Endothelial cell of umbilical vein (primary cell): ENCODE measurements around the gene NTF3. TPM values are rescaled to one million over a fixed set of nuclear protein-coding genes. Genes with fewer than 3 reads are reported as not detected.

Source experiments
- BruUV-seq: library from RNA; stranded (reverse); fragments of 400-500 nt; replicated peaks from 2 replicates; lab custom pipeline; 2021; lab: Mats Ljungman, UMichigan
- CTCF ChIA-PET: fragments of 300-600, 350-600 bp; sonication (Branson Sonifier 250); formaldehyde crosslinking; loops from one replicate; lab custom pipeline; 2021; ENCODE audit warnings: antibody characterized with exemption, inconsistent platforms; lab: Charles Lee
- POLR2A ChIA-PET: fragments of 300-600, 350-600 bp; sonication (Branson Sonifier 250); formaldehyde crosslinking; loops from one replicate; lab custom pipeline; 2021; ENCODE audit warnings: antibody characterized with exemption, inconsistent platforms; lab: Charles Lee
- DNase-seq: peaks from one replicate; pipeline ENCODE4 v3.0.0-alpha.2; 2011; ENCODE audit warnings: low read depth, low spot score
- FAIRE-seq: peaks from 2 replicates; lab custom pipeline; 2011; peaks lifted over from hg19 to GRCh38; lab: Jason Lieb, UNC
- H2AFZ ChIP-seq: 2 replicates; pipeline ENCODE4 v1.6.0; 2012; ENCODE audit warnings: low read depth, low read length, control low read depth, inconsistent platforms
- H3K27ac ChIP-seq: 2 replicates; pipeline ENCODE4 v1.5.1; 2011; ENCODE audit warnings: low read depth, mild to moderate bottlenecking, control low read depth, low read length, moderate library complexity; ENCODE audit not compliant: insufficient read depth
- H3K27me3 ChIP-seq, 2 experiments: 2 replicates each; pipeline versions ENCODE4 v1.6.0 to v1.6.1; 2011; ENCODE audit warnings: low read length in 2 of 2, mixed read lengths in 1 of 2; ENCODE audit not compliant: control insufficient read depth in 2 of 2, insufficient read depth in 2 of 2
- H3K36me3 ChIP-seq, 2 experiments: 2 replicates in 1 of 2; 3 replicates in 1 of 2; pipeline ENCODE4 v1.5.1; 2011; ENCODE audit warnings: low read length in 2 of 2, mild to moderate bottlenecking in 1 of 2, moderate library complexity in 1 of 2; ENCODE audit not compliant: control insufficient read depth in 2 of 2, insufficient read depth in 2 of 2; ENCODE audit errors: extremely low read depth in 1 of 2
- H3K4me1 ChIP-seq: 3 replicates; pipeline ENCODE4 v1.5.1; 2011; ENCODE audit warnings: mild to moderate bottlenecking, low read length; ENCODE audit not compliant: control insufficient read depth, insufficient read depth; ENCODE audit errors: extremely low read depth
- H3K4me2 ChIP-seq: 2 replicates; pipeline ENCODE4 v1.6.1; 2011; ENCODE audit warnings: low read length, control low read depth, mixed read lengths; ENCODE audit not compliant: insufficient read depth
- H3K4me3 ChIP-seq, 3 experiments: fragments of 200-600 bp in 1 of 3; sonication (generic), shearing (Covaris generic) in 1 of 3; replicated peaks in 1 of 3; 2 replicates each; pipeline ENCODE4 v1.5.1; 2011 to 2016; ENCODE audit warnings: control low read depth in 3 of 3, low read length in 3 of 3, mild to moderate bottlenecking in 2 of 3, inconsistent platforms in 1 of 3, low read depth in 1 of 3, moderate library complexity in 1 of 3; ENCODE audit not compliant: insufficient read depth in 1 of 3
- H3K79me2 ChIP-seq: 2 replicates; pipeline ENCODE4 v1.6.0; 2012; ENCODE audit warnings: low read length, inconsistent platforms; ENCODE audit not compliant: control insufficient read depth, insufficient read depth
- H3K9ac ChIP-seq: replicated peaks from 2 replicates; pipeline ENCODE3; 2011; ENCODE audit warnings: low read length, control low read depth; ENCODE audit not compliant: insufficient read depth; ENCODE audit errors: extremely low read depth
- H3K9me1 ChIP-seq: replicated peaks from 3 replicates; pipeline ENCODE4 v1.6.0; 2011; ENCODE audit warnings: mild to moderate bottlenecking, low read length; ENCODE audit not compliant: control insufficient read depth, insufficient read depth; ENCODE audit errors: extremely low read depth
- H3K9me3 ChIP-seq: replicated peaks from 2 replicates; pipeline ENCODE4 v1.5.1; 2012; ENCODE audit warnings: low read length, inconsistent platforms; ENCODE audit not compliant: control insufficient read depth, insufficient read depth
- H4K20me1 ChIP-seq: replicated peaks from 2 replicates; pipeline ENCODE3; 2011; ENCODE audit warnings: mild to moderate bottlenecking, low read length; ENCODE audit not compliant: control insufficient read depth, insufficient read depth; ENCODE audit errors: extremely low read depth
- CTCF ChIP-seq, 2 donors: IDR thresholded peaks; 1 replicate in 1 of 2; 2 replicates in 1 of 2; pipeline ENCODE4 v1.5.1; 2011; ENCODE audit warnings: low read length in 2 of 2, mild to moderate bottlenecking in 2 of 2, moderate library complexity in 2 of 2, control low read depth in 1 of 2, inconsistent platforms in 1 of 2, low read depth in 1 of 2; ENCODE audit not compliant: insufficient read depth in 1 of 2; ENCODE audit errors: extremely low read depth in 1 of 2
- EZH2 ChIP-seq: IDR thresholded peaks from 2 replicates; pipeline ENCODE4 v1.6.1; 2012; ENCODE audit warnings: borderline replicate concordance, low read depth, mild to moderate bottlenecking, moderate library complexity, low read length, inconsistent platforms; ENCODE audit not compliant: severe bottlenecking
- FOS ChIP-seq: IDR thresholded peaks from 2 replicates; pipeline ENCODE4 v1.6.1; 2011; ENCODE audit warnings: mild to moderate bottlenecking, low read length, moderate library complexity, borderline replicate concordance; ENCODE audit not compliant: insufficient read depth
- GATA2 ChIP-seq: IDR thresholded peaks from 2 replicates; pipeline ENCODE4 v1.7.0; 2011; ENCODE audit warnings: low read depth, mild to moderate bottlenecking, moderate library complexity, mixed read lengths, low read length; ENCODE audit not compliant: insufficient read length, insufficient read depth
- JUN ChIP-seq: IDR thresholded peaks from 2 replicates; pipeline ENCODE4 v1.6.1; 2011; ENCODE audit warnings: borderline replicate concordance, low read depth; ENCODE audit not compliant: insufficient read length, insufficient read depth
- MAX ChIP-seq: IDR thresholded peaks from 2 replicates; pipeline ENCODE4 v1.6.1; 2011; ENCODE audit not compliant: insufficient read depth, insufficient read length
- MYC ChIP-seq: IDR thresholded peaks from one replicate; pipeline ENCODE4 v1.6.1; 2011; ENCODE audit warnings: mild to moderate bottlenecking, low read depth, low read length
- POLR2A ChIP-seq: IDR thresholded peaks from 2 replicates; pipeline ENCODE4 v1.6.1; 2012; ENCODE audit warnings: low read depth, mild to moderate bottlenecking, control low read depth, low read length
- POLR2AphosphoS5 ChIP-seq: IDR thresholded peaks from 2 replicates; pipeline ENCODE4 v1.6.1; 2012; ENCODE audit warnings: low read depth, mild to moderate bottlenecking, control low read depth, low read length, moderate library complexity; ENCODE audit not compliant: insufficient read depth
- dilution Hi-C: fragments of 300-500 bp; cut with MboI; formaldehyde crosslinking; loops from one replicate; pipeline ENCODE4 v1.15.0; 2019; ENCODE audit warnings: low sequenced_read_pairs; ENCODE audit not compliant: extremely low pct_ligation_motif_present
- intact Hi-C: fragments of 100-400 bp; cut with micrococcal nuclease; formaldehyde crosslinking; loops from one replicate; pipeline ENCODE4 v1.10.0; 2022
- polyA plus RNA-seq, 4 experiments: library from polyadenylated mRNA; depleted of rRNA in 3 of 4; stranded (reverse) in 3 of 4; unstranded in 1 of 4; fragments of >200 nt; gene quantifications; 2 replicates each; pipeline versions ENCODE4 v1.2.1 to v1.2.3, GENCODE V29; 2011 to 2012; ENCODE audit warnings: missing spikeins in 1 of 4
- total RNA-seq: library from RNA; stranded (reverse); gene quantifications from 2 replicates; pipeline ENCODE4 v1.2.3, GENCODE V29; 2021

The NTF3 gene
- total and polyA plus RNA-seq, 2 donors (not counting 3 experiments of a cell fraction or from before 2014, with no cell fraction given) = not detected

GRCh38 chr12:5439371-5439771, 7.5 kb downstream of the NTF3 start:
- no peaks in the 10 kb centered on the region for H3K9me3 ChIP-seq
- no peaks in the 10 kb centered on the region for H3K36me3 ChIP-seq
- intact Hi-C loops = no loop called here
- no TSS peak for BruUV-seq
- no peak overlapping the region for H3K9ac ChIP-seq
- no peak overlapping the region for H3K4me3 ChIP-seq
- TF ChIP-seq CTCF (IDR thresholded peaks at IDR 0.05; ENCODE audit: extremely low read depth in 1 of 2, insufficient read depth in 1 of 2, low read depth in 1 of 2, low read length in 2 of 2) (no peak), JUN (no peak), POLR2AphosphoS5 (no peak), GATA2 (no peak), POLR2A (no peak), EZH2 (no peak), MYC (no peak), MAX (no peak), FOS (no peak)
- ChIA-PET POLR2A (no interaction called here), CTCF (no interaction called here)
- H3K9me1 ChIP-seq = no peaks in the 10 kb centered on the region
- no peak overlapping the region for H3K27ac ChIP-seq
- no peak for FAIRE-seq
- dilution Hi-C loops = no loop called here
- peaks cover 49 to 66% of the 10 kb centered on the region in 2 experiments for H3K27me3 ChIP-seq
- H4K20me1 ChIP-seq = no peaks in the 10 kb centered on the region
- H3K79me2 ChIP-seq = no peaks in the 10 kb centered on the region
- no peaks in the 10 kb centered on the region for H3K4me1 ChIP-seq
- no peak overlapping the region for H2AFZ ChIP-seq
- no peak overlapping the region for H3K4me2 ChIP-seq
- DNase-seq = no peak
